GM12878 (cell line): ENCODE results near the gene BIRC7. TPM values are rescaled to one million over a fixed set of nuclear protein-coding genes. Genes with fewer than 3 reads are reported as not detected.
A peak's percentile ranks its signal among the peaks of the same experiment; 100 is the strongest.

Source experiments
- ASH2L ChIP-seq: fragments of 300-600, 200-600 bp; sonication (generic); IDR thresholded peaks from 2 replicates; pipeline ENCODE4 v1.6.1; 2017; ENCODE audit warnings: low read depth, mild to moderate bottlenecking, borderline replicate concordance
- ELK1 ChIP-seq: IDR thresholded peaks from 2 replicates; pipeline ENCODE4 v1.6.1; 2012; ENCODE audit warnings: low read depth, low read length, improper control_type of control experiment
- IKZF2 ChIP-seq, 2 experiments: fragments of 450-650 bp; IDR thresholded peaks; 2 replicates each; pipeline ENCODE4 v1.6.1; 2017; ENCODE audit warnings: mild to moderate bottlenecking in 2 of 2, moderate library complexity in 2 of 2
- MEF2A ChIP-seq: IDR thresholded peaks from 2 replicates; pipeline ENCODE4 v1.6.1; 2011; ENCODE audit warnings: low read depth, mild to moderate bottlenecking, low read length, moderate library complexity; ENCODE audit not compliant: insufficient read depth
- MLLT1 ChIP-seq: fragments of 450-650 bp; IDR thresholded peaks from 2 replicates; pipeline ENCODE4 v1.6.1; 2016; ENCODE audit warnings: mild to moderate bottlenecking
- MTA2 ChIP-seq: fragments of 450-650 bp; IDR thresholded peaks from 2 replicates; pipeline ENCODE4 v1.6.1; 2016; ENCODE audit warnings: low read depth, mild to moderate bottlenecking, moderate library complexity
- NFXL1 ChIP-seq: fragments of 450-650 bp; IDR thresholded peaks from 2 replicates; pipeline ENCODE4 v1.6.1; 2017; ENCODE audit warnings: antibody characterized with exemption, mild to moderate bottlenecking, borderline replicate concordance
- SP1 ChIP-seq: IDR thresholded peaks from one replicate; pipeline ENCODE4 v1.6.1; 2011; ENCODE audit warnings: low read depth, low read length
- ZBED1 ChIP-seq: IDR thresholded peaks from 2 replicates; pipeline ENCODE4 v1.6.1; 2016; ENCODE audit warnings: borderline replicate concordance
- ZNF592 ChIP-seq: fragments of 450-650 bp; IDR thresholded peaks from 2 replicates; pipeline ENCODE4 v1.6.1; 2017; ENCODE audit warnings: mild to moderate bottlenecking, moderate library complexity
- ZNF622 ChIP-seq: fragments of 450-650 bp; IDR thresholded peaks from 2 replicates; pipeline ENCODE4 v1.6.1; 2017; ENCODE audit warnings: mild to moderate bottlenecking, inconsistent platforms
- polyA plus RNA-seq, 11 experiments: library from polyadenylated mRNA; depleted of rRNA in 4 of 11; unstranded in 6 of 11; stranded (reverse) in 5 of 11; fragments of >200 nt; fragmentation: Nextera tagmentation in 4 of 11; fragmentation: Illumina TruSeq in 1 of 11; extraction: Ambion mirVana in 4 of 11; extraction: Trizol in 1 of 11; gene quantifications; 1 replicate in 1 of 11; 2 replicates in 10 of 11; pipeline versions ENCODE4 v1.2.1 to v1.2.3, GENCODE V29; 2011 to 2016; ENCODE audit warnings: inconsistent platforms in 2 of 11, missing spikeins in 2 of 11, low read depth in 1 of 11
- total RNA-seq, 4 experiments: library from RNA; depleted of rRNA in 3 of 4; stranded (reverse); fragments of >200 nt in 3 of 4; fragmentation: Illumina TruSeq in 1 of 4; extraction: Trizol in 1 of 4; gene quantifications; 2 replicates each; pipeline versions ENCODE4 v1.2.1 to v1.2.3, GENCODE V29; 2013 to 2021
- TF ChIP-seq, protein P1 (sequence below): IDR thresholded peaks from 2 replicates; pipeline ENCODE4 v1.6.1; 2011; ENCODE audit warnings: borderline replicate concordance, low read depth, mild to moderate bottlenecking, moderate library complexity, mixed read lengths, low read length; ENCODE audit not compliant: insufficient read depth; ENCODE audit errors: extremely low read length
- TF ChIP-seq, protein P2 (sequence below): IDR thresholded peaks from 2 replicates; pipeline ENCODE4 v1.6.1; 2011; ENCODE audit warnings: borderline replicate concordance, low read depth, mild to moderate bottlenecking, moderate library complexity, low read length; ENCODE audit not compliant: insufficient read depth, poor library complexity, severe bottlenecking
- TF ChIP-seq, protein P3 (sequence below): fragments of 450-650 bp; formaldehyde crosslinking; IDR thresholded peaks from 2 replicates; pipeline ENCODE4 v1.4.0; 2020; ENCODE audit warnings: mild to moderate bottlenecking, moderate library complexity

The BIRC7 gene
- total and polyA plus RNA-seq, 10 of the 15 experiments (the other 5 are each of a cell fraction or from before 2014, with no cell fraction given) = 0.31 TPM; not detected in 9

DNA sequence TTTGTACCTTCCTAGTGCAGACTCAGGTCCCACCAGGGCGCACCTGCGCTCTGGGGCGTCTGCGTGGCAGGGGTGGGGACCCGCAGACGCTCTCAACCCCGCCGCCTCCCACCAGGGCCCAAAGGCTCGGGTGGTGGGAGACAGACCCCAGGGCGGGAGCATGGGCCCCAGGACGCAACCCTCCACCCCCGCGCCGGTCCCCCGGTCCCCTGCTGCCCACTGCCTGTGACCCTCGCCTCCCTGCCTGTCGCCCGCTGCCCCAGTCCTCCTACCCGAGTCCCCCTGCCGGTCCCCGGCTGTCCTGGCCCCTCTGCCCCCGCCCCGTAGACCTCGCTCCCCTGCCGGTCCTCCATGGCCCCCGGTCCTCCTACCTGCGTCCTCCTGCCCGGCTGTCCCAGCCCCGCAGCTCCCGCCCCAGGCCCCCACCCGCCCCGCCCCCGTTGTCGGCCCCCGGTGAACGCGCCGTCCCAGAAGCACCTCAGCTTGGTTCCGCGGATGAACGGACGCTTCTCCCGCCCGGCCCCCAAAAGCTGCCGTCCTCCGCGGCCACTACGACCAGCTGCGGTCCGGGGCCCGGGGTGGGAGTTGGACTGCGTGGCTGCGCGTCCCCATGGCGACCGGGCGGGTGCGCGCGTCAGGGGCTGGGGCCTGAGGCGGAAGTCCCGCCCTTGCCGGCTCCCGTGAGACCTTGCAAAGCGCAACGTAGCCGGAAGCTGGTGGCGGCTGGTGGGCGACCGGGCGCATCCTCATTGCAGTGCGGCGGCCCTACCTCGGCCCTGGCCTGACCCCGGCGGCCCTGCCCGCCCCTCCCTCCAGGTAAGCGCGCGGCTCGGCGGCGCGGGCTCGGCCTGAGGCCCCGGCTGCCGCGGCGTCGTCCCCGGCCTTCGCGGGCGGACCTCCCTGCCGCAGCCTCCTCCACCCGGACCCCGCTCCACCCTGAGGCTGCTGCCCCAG, 36.7 kb downstream of the BIRC7 start, which contains the start of gene ARFGAP1 (continued):
- TF ChIP-seq, protein P1, sequence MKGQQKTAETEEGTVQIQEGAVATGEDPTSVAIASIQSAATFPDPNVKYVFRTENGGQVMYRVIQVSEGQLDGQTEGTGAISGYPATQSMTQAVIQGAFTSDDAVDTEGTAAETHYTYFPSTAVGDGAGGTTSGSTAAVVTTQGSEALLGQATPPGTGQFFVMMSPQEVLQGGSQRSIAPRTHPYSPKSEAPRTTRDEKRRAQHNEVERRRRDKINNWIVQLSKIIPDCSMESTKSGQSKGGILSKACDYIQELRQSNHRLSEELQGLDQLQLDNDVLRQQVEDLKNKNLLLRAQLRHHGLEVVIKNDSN = no peak
- TF ChIP-seq, protein P2, sequence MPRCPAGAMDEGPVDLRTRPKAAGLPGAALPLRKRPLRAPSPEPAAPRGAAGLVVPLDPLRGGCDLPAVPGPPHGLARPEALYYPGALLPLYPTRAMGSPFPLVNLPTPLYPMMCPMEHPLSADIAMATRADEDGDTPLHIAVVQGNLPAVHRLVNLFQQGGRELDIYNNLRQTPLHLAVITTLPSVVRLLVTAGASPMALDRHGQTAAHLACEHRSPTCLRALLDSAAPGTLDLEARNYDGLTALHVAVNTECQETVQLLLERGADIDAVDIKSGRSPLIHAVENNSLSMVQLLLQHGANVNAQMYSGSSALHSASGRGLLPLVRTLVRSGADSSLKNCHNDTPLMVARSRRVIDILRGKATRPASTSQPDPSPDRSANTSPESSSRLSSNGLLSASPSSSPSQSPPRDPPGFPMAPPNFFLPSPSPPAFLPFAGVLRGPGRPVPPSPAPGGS = no peak
- TF ChIP-seq ZNF592 = no peak
- TF ChIP-seq NFXL1 = no peak
- TF ChIP-seq, protein P3, sequence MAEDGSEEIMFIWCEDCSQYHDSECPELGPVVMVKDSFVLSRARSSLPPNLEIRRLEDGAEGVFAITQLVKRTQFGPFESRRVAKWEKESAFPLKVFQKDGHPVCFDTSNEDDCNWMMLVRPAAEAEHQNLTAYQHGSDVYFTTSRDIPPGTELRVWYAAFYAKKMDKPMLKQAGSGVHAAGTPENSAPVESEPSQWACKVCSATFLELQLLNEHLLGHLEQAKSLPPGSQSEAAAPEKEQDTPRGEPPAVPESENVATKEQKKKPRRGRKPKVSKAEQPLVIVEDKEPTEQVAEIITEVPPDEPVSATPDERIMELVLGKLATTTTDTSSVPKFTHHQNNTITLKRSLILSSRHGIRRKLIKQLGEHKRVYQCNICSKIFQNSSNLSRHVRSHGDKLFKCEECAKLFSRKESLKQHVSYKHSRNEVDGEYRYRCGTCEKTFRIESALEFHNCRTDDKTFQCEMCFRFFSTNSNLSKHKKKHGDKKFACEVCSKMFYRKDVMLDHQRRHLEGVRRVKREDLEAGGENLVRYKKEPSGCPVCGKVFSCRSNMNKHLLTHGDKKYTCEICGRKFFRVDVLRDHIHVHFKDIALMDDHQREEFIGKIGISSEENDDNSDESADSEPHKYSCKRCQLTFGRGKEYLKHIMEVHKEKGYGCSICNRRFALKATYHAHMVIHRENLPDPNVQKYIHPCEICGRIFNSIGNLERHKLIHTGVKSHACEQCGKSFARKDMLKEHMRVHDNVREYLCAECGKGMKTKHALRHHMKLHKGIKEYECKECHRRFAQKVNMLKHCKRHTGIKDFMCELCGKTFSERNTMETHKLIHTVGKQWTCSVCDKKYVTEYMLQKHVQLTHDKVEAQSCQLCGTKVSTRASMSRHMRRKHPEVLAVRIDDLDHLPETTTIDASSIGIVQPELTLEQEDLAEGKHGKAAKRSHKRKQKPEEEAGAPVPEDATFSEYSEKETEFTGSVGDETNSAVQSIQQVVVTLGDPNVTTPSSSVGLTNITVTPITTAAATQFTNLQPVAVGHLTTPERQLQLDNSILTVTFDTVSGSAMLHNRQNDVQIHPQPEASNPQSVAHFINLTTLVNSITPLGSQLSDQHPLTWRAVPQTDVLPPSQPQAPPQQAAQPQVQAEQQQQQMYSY = no peak
- peak; percentile 43 for TF ChIP-seq SP1
- TF ChIP-seq ZNF622 = no peak
- no peak for TF ChIP-seq IKZF2 (IDR thresholded peaks at IDR 0.05)
- TF ChIP-seq ELK1 = peak; percentile 71
- no peak for TF ChIP-seq MTA2
- TF ChIP-seq MEF2A = no peak
- no peak for TF ChIP-seq ZBED1
- TF ChIP-seq MLLT1 = no peak
- TF ChIP-seq ASH2L = no peak
